Upper lobe of left lung (tissue), 6 donors: ENCODE data around the gene RIMS1. TPM values are rescaled to one million over a fixed set of nuclear protein-coding genes. Genes with fewer than 3 reads are reported as not detected.

Source experiments
- ATAC-seq, 2 donors: fragments of 200-7000 bp; cut with Tn5 transposase; one replicate each; pipeline ENCODE4 v1.9.1; 2022; ENCODE audit warnings: mild to moderate bottlenecking in 2 of 2, moderate library complexity in 2 of 2; ENCODE audit not compliant: low FRiP score in 2 of 2
- DNase-seq, 2 donors: peaks; one replicate each; pipeline ENCODE4 v3.0.0-alpha.2; 2019 to 2020
- H3K27ac ChIP-seq, 4 donors: fragments of 200-600 bp; sonication (generic); one replicate each; pipeline ENCODE4 v1.5.1; 2016 to 2019
- H3K27me3 ChIP-seq, 4 donors: fragments of 200-600 bp; sonication (generic); one replicate each; pipeline ENCODE4 v1.5.1; 2017 to 2019
- H3K36me3 ChIP-seq, 4 donors: fragments of 200-600 bp; sonication (generic); one replicate each; pipeline ENCODE4 v1.5.1; 2016 to 2019
- H3K4me1 ChIP-seq, 4 donors: fragments of 200-600 bp; sonication (generic); one replicate each; pipeline ENCODE4 v1.5.1; 2018 to 2019
- H3K4me3 ChIP-seq, 4 donors: fragments of 200-600 bp; sonication (generic); one replicate each; pipeline ENCODE4 v1.5.1; 2017 to 2019; ENCODE audit warnings: mild to moderate bottlenecking in 2 of 4, moderate library complexity in 1 of 4
- H3K9me3 ChIP-seq, 4 donors: fragments of 200-600 bp; sonication (generic); one replicate each; pipeline ENCODE4 v1.5.1; 2018 to 2019
- CTCF ChIP-seq, 6 experiments: fragments of 450-650 bp in 4 of 6; fragments of 200-600 bp in 2 of 6; sonication (generic) in 2 of 6; IDR thresholded peaks; one replicate each; pipeline ENCODE4 v1.5.1; 2016 to 2019; ENCODE audit warnings: antibody characterized with exemption in 6 of 6
- EP300 ChIP-seq, 4 donors: sonication (generic); formaldehyde crosslinking; IDR thresholded peaks; one replicate each; pipeline ENCODE4 v1.5.1; 2017; ENCODE audit warnings: antibody characterized with exemption in 4 of 4, control low read depth in 2 of 4
- POLR2A ChIP-seq, 4 donors: fragments of 450-650 bp; IDR thresholded peaks; one replicate each; pipeline ENCODE4 v1.5.1; 2016 to 2017; ENCODE audit warnings: antibody characterized with exemption in 4 of 4, mild to moderate bottlenecking in 2 of 4
- POLR2AphosphoS5 ChIP-seq, 2 donors: sonication (generic); formaldehyde crosslinking; IDR thresholded peaks; one replicate each; pipeline ENCODE4 v1.5.1; 2017; ENCODE audit warnings: antibody characterized with exemption in 2 of 2
- WGBS, 2 donors: methylation state at CpG; one replicate each; pipeline ENCODE4 v1.1.5; 2017 to 2018; 5-methylcytosine and 5-hydroxymethylcytosine counted together
- total RNA-seq, 6 donors: library from RNA; depleted of rRNA in 4 of 6; stranded (reverse); fragments of >200 nt in 4 of 6; gene quantifications; one replicate each; pipeline versions ENCODE4 v1.1.0 to v1.2.1, GENCODE V29; 2016 to 2021
- donor health status: DM: no; HTN: no; CAD: no; lungs with moderate emphysema.
- donor health status: DM: no; HTN: yes; CAD: no; lungs with severe emphysema.

RIMS1 gene
- total RNA-seq, 6 donors from 2014 or later, result 1.0 to 4.1 (median 2.7) TPM

- Histone ChIP-seq H3K4me1 (no peaks in the 10 kb centered on the region), H3K9me3 (no peaks in the 10 kb centered on the region), H3K27ac (no peak overlapping the region), H3K27me3 (no peaks in the 10 kb centered on the region), H3K36me3 (no peaks in the 10 kb centered on the region), H3K4me3 (no peak overlapping the region)
- no peak for TF ChIP-seq CTCF (IDR thresholded peaks at IDR 0.05)
- no peak for TF ChIP-seq POLR2A (IDR thresholded peaks at IDR 0.05)
- TF ChIP-seq EP300 (IDR thresholded peaks at IDR 0.05), result no peak
- no peak for TF ChIP-seq POLR2AphosphoS5 (IDR thresholded peaks at IDR 0.05)
- WGBS, 2 donors, result 69 to 76% methylated on average over 1 of the region's 1 CpG
- ATAC-seq (no peak), DNase-seq (no peak)
Observed at GRCh38 chr6:72350296-72350881, 464.0 kb downstream of the RIMS1 start.

DNA sequence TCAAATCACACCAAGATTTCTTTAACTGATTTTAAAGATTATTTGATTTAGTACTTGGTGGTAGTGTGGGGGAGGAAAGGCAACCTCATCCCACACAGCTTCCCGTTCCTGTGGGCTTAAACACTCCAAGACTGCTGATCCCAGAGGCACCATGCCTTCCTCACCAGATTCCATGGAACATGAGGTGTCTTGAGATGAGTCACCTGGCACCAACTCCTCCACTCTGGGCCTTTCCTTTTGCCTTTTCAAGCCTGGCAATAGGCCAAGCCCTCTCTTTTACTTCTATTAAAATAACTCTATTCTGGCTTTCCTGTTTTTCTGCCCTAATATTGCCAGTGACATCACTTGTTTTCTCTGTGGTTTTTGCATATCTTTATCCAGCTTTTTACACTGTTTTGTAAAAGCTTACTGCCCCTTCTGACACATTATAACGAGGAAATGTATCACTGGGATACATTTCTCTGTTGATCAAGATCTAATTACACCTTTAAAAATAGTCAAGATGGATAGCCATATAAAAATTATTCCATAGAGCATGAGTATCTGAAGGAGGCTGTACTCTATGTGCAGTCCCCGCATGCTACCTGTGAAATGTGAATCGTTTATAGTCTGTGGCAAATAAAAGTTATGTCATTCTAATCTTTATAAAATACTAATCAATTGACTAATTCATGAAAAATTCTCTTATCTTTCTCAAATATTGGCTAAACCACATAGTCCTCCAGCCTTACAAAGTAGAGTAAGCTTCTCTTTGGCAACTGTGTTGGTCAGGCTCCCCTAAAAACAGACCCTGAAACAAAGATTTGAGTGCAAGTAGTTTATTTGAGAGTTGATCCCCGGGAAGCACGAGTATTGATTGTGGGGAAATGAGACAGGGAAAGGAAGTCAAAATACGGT lies 477.7 kb downstream of the RIMS1 start:
- DNase-seq, result no peak
- no peaks in the 10 kb centered on the region for H3K27me3 ChIP-seq
- peak in 1 of 2 donors; percentile 64 for ATAC-seq
- no peak overlapping the region for H3K4me3 ChIP-seq
- H3K9me3 ChIP-seq, result no peaks in the 10 kb centered on the region
- TF ChIP-seq POLR2A (IDR thresholded peaks at IDR 0.05) (no peak), CTCF (IDR thresholded peaks at IDR 0.05) (no peak), EP300 (IDR thresholded peaks at IDR 0.05) (no peak), POLR2AphosphoS5 (IDR thresholded peaks at IDR 0.05) (no peak)
- 81% methylated on average over 7 of the region's 7 CpGs for WGBS, 2 donors
- no peak overlapping the region for H3K27ac ChIP-seq
- no peaks in the 10 kb centered on the region for H3K4me1 ChIP-seq
- no peaks in the 10 kb centered on the region for H3K36me3 ChIP-seq

- Histone ChIP-seq H3K36me3 (no peaks in the 10 kb centered on the region), H3K9me3 (no peaks in the 10 kb centered on the region), H3K27ac (no peak overlapping the region), H3K4me3 (no peak overlapping the region), H3K27me3 (no peaks in the 10 kb centered on the region), H3K4me1 (no peaks in the 10 kb centered on the region)
- no peak for DNase-seq
- no peak for TF ChIP-seq CTCF (IDR thresholded peaks at IDR 0.05)
- no peak for TF ChIP-seq EP300 (IDR thresholded peaks at IDR 0.05)
- no peak for TF ChIP-seq POLR2AphosphoS5 (IDR thresholded peaks at IDR 0.05)
- TF ChIP-seq POLR2A (IDR thresholded peaks at IDR 0.05), result no peak
- 86 to 89% methylated on average over 4 of the region's 4 CpGs for WGBS, 2 donors
- no peak for ATAC-seq
Observed at GRCh38 chr6:72365773-72366172, 479.4 kb downstream of the RIMS1 start.

- no peak for DNase-seq
- Histone ChIP-seq H3K36me3 (no peaks in the 10 kb centered on the region), H3K27me3 (no peaks in the 10 kb centered on the region), H3K9me3 (no peaks in the 10 kb centered on the region), H3K27ac (no peak overlapping the region), H3K4me3 (no peak overlapping the region), H3K4me1 (no peaks in the 10 kb centered on the region)
- TF ChIP-seq POLR2A (IDR thresholded peaks at IDR 0.05) (no peak), CTCF (IDR thresholded peaks at IDR 0.05) (no peak), POLR2AphosphoS5 (IDR thresholded peaks at IDR 0.05) (no peak), EP300 (IDR thresholded peaks at IDR 0.05) (no peak)
- no peak for ATAC-seq
Observed at GRCh38 chr6:72367439-72367838, 481.1 kb downstream of the RIMS1 start.
